Measurements from ENCODE around the gene RPS15.

The RPS15 gene

DNA sequence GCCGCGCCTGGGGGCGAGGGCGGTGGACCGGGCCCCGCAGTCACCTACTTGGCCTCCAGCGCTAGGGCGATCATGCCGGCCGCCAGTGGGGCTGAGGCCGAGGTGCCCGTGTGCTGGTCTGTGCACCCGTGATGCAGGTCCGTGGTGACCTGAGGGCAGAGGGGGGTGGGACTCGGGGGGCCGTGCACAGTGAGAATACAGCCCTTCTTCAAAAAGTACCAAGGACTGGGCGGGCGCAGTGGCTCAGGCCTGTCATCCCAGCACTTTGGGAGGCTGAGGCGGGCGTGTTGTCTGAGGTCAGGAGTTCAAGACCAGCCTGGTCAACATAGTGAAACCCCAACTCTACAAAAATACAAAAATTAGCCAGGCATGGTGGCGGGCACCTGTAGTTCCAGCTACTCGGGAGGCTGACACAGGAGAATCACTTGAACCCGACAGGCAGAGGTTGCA, 45.8 kb downstream of the RPS15 start:
- Histone ChIP-seq H3K27me3 (ENCODE audit: insufficient read depth, poor library complexity, severe bottlenecking) (no peaks in the 10 kb centered on the region), H3K27ac (replicated peaks) (no peak overlapping the region), H3K4me3 (replicated peaks; ENCODE audit: insufficient read depth, low read length) (no peak overlapping the region)
- no peak for DNase-seq (ENCODE audit: low read depth in 1 of 2, low spot score in 1 of 2)
- TF ChIP-seq SPI1 (IDR thresholded peaks at IDR 0.05; ENCODE audit: borderline replicate concordance, low read depth), result no peak
- TF ChIP-seq, protein P1, sequence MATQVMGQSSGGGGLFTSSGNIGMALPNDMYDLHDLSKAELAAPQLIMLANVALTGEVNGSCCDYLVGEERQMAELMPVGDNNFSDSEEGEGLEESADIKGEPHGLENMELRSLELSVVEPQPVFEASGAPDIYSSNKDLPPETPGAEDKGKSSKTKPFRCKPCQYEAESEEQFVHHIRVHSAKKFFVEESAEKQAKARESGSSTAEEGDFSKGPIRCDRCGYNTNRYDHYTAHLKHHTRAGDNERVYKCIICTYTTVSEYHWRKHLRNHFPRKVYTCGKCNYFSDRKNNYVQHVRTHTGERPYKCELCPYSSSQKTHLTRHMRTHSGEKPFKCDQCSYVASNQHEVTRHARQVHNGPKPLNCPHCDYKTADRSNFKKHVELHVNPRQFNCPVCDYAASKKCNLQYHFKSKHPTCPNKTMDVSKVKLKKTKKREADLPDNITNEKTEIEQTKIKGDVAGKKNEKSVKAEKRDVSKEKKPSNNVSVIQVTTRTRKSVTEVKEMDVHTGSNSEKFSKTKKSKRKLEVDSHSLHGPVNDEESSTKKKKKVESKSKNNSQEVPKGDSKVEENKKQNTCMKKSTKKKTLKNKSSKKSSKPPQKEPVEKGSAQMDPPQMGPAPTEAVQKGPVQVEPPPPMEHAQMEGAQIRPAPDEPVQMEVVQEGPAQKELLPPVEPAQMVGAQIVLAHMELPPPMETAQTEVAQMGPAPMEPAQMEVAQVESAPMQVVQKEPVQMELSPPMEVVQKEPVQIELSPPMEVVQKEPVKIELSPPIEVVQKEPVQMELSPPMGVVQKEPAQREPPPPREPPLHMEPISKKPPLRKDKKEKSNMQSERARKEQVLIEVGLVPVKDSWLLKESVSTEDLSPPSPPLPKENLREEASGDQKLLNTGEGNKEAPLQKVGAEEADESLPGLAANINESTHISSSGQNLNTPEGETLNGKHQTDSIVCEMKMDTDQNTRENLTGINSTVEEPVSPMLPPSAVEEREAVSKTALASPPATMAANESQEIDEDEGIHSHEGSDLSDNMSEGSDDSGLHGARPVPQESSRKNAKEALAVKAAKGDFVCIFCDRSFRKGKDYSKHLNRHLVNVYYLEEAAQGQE (IDR thresholded peaks at IDR 0.05; ENCODE audit: insufficient replicate concordance, low read depth), result no peak
- TF ChIP-seq, protein P2, sequence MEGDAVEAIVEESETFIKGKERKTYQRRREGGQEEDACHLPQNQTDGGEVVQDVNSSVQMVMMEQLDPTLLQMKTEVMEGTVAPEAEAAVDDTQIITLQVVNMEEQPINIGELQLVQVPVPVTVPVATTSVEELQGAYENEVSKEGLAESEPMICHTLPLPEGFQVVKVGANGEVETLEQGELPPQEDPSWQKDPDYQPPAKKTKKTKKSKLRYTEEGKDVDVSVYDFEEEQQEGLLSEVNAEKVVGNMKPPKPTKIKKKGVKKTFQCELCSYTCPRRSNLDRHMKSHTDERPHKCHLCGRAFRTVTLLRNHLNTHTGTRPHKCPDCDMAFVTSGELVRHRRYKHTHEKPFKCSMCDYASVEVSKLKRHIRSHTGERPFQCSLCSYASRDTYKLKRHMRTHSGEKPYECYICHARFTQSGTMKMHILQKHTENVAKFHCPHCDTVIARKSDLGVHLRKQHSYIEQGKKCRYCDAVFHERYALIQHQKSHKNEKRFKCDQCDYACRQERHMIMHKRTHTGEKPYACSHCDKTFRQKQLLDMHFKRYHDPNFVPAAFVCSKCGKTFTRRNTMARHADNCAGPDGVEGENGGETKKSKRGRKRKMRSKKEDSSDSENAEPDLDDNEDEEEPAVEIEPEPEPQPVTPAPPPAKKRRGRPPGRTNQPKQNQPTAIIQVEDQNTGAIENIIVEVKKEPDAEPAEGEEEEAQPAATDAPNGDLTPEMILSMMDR (IDR thresholded peaks at IDR 0.05; ENCODE audit: insufficient read depth, low read length), result no peak
- no peak for TF ChIP-seq GABPA (IDR thresholded peaks at IDR 0.05; ENCODE audit: low read depth)
- TF ChIP-seq POLR2AphosphoS5 (IDR thresholded peaks at IDR 0.05; ENCODE audit: low read depth), result no peak

DNA sequence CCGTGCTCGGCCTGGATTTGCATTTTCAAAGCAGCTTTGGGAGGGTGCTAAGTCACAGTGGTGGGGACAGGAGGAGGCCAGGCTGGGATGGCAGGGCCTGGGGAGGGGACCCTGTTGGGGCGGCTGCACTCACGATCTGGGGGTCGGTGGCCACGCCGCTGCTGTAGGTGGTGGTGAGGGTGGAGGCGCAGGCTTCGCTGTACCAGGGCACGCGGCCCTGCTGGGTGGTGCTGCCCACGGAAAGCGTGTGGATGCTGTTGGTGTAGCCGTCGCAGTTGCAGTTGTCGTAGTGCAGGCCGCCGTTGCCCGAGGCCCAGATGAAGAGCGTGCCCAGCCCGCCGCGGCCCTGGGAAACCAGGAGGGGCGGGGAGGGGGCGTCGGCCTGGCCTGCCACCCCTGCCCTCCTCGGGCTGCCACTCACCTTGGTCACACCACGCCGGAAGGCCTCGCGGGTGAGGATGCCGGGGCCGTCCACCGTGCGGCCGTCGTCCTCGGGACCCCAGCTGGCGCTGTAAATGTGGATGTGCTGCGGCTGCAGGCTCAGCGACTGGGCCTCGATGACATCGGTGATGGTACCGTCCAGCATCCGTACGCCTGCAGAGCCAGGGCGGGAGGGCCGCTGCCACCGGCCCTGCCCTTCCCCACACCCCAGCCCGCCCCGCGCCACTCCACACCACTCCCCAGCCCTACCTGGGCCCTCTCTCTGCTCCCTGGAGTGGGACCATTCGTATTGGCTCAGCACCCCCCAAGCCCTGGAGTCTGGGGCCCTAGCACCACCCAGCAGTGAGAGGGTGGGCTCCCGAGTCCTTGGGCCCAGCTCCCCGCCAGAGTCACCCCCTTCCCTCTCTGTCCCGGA, 48.8 kb downstream of the RPS15 start:
- Histone ChIP-seq H3K4me3 (replicated peaks; ENCODE audit: insufficient read depth, low read length) (no peak overlapping the region), H3K27me3 (ENCODE audit: insufficient read depth, poor library complexity, severe bottlenecking) (peaks cover 7% of the 10 kb centered on the region), H3K27ac (replicated peaks) (no peak overlapping the region)
- TF ChIP-seq, protein P2 (IDR thresholded peaks at IDR 0.05; ENCODE audit: insufficient read depth, low read length), result no peak
- no peak for TF ChIP-seq POLR2AphosphoS5 (IDR thresholded peaks at IDR 0.05; ENCODE audit: low read depth)
- TF ChIP-seq, protein P1 (IDR thresholded peaks at IDR 0.05; ENCODE audit: insufficient replicate concordance, low read depth), result no peak
- no peak for TF ChIP-seq SPI1 (IDR thresholded peaks at IDR 0.05; ENCODE audit: borderline replicate concordance, low read depth)
- no peak for DNase-seq (ENCODE audit: low read depth in 1 of 2, low spot score in 1 of 2)

DNA sequence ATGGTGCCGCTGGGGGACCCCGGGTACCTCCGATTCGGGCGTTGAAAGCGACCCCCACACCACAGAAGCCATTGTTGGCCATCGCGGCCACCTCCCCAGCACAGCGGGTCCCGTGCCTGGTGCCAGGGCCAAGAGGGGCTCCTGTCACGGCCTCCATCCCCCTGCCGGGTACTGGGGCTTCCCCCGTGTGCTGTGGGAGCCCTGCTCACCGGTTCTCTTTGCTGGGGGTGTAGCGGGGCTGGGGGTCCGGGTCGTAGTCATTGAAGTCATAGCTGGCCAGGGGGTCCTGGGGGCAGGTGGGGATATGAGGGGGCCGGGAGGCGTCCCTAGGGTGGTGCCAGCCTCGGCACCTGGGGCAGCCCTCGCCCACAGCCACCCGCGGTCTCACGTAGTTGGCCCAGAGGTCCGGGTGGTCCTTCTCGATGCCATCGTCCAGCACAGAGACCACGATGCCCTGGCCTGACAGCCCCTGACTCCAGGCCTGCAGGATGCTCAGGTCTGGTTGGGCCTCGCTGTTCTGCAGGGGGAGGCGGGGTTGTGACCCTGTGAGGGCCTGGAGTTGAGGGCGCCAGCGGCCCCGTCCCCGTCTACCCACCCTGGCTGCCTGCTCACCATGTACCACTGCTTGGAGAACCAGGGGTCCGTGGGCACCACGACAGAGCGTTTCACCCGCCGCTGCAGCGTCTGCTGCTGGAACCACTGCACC, 49.5 kb downstream of the RPS15 start:
- TF ChIP-seq SPI1 (IDR thresholded peaks at IDR 0.05; ENCODE audit: borderline replicate concordance, low read depth), result no peak
- TF ChIP-seq, protein P1 (IDR thresholded peaks at IDR 0.05; ENCODE audit: insufficient replicate concordance, low read depth), result no peak
- TF ChIP-seq GABPA (IDR thresholded peaks at IDR 0.05; ENCODE audit: low read depth), result no peak
- TF ChIP-seq POLR2AphosphoS5 (IDR thresholded peaks at IDR 0.05; ENCODE audit: low read depth), result no peak
- Histone ChIP-seq H3K27ac (replicated peaks) (no peak overlapping the region), H3K4me3 (replicated peaks; ENCODE audit: insufficient read depth, low read length) (no peak overlapping the region), H3K27me3 (ENCODE audit: insufficient read depth, poor library complexity, severe bottlenecking) (peaks cover 8% of the 10 kb centered on the region)
- no peak for DNase-seq (ENCODE audit: low read depth in 1 of 2, low spot score in 1 of 2)

Measured in HL-60 (cell line).